ENCODE measurements around the gene GALNS.

Gene GALNS

GRCh38 chr16:88817785-88818574 is 38.8 kb downstream of the GALNS start:
- no peak for DNase-seq (ENCODE audit: low read depth)

DNA sequence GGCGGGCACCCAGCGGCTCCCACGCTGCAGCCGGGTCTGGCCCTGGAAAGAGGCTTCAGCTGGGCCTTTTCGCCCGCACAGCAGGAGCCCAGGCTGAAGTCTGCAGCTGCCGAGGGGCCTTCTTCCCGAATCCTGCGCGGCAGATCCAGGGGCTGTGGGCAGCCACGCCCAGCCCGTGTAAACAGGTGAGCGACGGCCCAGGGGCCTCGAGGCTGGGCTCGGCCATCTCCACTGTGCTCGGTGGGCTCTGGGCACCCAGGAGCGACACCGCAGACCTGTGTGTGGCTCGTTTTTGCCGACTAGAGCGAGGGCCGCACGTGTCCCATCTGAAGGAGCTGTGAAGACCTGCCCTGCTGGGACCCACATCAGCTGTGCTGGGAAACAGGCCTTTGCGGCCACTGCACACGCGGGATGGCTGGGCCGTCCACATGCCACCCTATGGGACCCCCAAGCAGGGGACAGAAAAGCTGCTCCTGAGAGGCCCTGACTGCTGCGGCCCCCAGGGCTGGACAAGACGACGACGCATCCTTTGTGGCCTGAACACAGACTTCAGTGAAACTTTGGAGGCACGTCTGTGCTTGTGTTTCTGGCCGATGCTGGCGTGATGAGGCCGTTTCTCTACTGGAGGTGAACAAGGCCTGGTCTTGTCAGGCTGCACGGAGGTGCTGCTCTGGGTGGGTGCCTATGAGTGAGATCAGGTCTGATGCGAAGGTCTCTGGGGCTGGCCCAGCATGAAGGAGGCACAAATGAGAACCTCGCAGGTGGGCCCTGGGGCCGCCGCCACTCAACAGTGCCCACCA is 39.8 kb downstream of the GALNS start:
- no peak for DNase-seq (ENCODE audit: low read depth)

GRCh38 chr16:88815901-88816589 is 40.7 kb downstream of the GALNS start:
- no peak for DNase-seq (ENCODE audit: low read depth)

DNA sequence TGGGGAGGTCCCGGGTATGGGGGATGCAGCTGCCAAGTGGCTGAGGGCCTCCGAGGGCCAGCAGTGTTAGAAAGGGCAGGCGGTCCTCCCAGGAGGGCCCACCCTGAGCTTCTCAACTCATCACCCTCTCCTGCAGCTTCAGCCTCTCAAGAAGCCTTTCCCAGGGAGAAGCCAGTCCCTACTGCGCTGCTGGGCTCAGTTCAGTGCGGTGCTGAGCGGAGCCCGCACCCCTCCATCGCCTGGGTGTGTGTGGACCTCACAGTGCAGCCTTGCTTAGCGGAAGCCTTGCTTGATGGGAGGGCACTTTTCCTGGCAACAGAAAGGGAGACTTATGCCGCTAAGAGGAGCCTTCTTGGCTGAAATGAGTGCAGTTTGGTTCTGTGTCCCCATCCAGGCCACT is 41.5 kb downstream of the GALNS start:
- no peak for DNase-seq (ENCODE audit: low read depth)

GRCh38 chr16:88814144-88814502 is 42.6 kb downstream of the GALNS start:
- no peak for DNase-seq (ENCODE audit: low read depth)

- DNase-seq (ENCODE audit: low read depth): no peak
Observed at GRCh38 chr16:88813269-88814143, 43.2 kb downstream of the GALNS start.

GRCh38 chr16:88812513-88813268 is 44.1 kb downstream of the GALNS start:
- DNase-seq (ENCODE audit: low read depth): no peak

GRCh38 chr16:88811769-88812512 is 44.8 kb downstream of the GALNS start, which contains the start of gene APRT:
Gene APRT, minus strand, starts transcription at chr16:88811928. Its CDS starts 29 bp downstream, at chr16:88811899.
- peak; percentile 60 for DNase-seq (ENCODE audit: low read depth)

GRCh38 chr16:88810912-88811768 is 45.6 kb downstream of the GALNS start:
- no peak for DNase-seq (ENCODE audit: low read depth)

DNA sequence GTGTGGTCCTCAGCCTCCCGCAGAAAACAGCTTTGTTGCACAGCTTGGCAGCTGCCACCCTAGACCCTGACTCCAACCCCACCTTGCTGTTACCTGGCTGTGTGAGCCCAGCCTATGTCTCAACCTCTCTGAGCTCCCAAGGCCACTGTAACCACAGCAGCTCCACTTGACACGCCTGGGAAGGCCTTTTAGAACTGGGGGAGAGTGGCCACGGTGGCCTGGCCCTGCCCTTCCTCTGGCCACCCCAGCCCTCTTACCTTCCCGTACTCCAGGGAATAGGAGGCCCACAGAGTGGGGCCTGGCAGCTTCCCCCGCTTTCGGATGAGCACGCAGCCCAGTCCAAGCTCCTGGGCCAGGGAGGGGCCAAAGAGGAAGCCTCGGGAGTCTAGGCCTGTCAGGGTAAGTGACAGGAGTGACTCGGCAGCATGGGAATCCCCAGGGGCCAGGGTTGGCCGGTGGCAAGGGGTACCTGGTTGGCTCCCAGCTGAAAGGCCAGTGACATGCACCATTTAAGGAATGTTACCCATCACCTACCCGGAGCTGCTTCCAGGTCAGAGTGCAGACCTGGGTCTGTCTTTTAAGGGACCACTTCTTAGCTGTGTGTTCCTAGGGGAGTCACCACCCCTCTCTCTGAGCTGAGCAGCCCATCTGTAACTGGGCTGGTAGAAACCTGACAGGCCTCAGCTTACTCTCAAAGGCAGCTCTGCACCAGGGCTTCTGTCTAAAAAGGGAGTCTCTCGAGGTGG is 46.4 kb downstream of the GALNS start:
- no peak for DNase-seq (ENCODE audit: low read depth)

- DNase-seq (ENCODE audit: low read depth): no peak
Observed at GRCh38 chr16:88809676-88810165, 47.0 kb downstream of the GALNS start.

DNA sequence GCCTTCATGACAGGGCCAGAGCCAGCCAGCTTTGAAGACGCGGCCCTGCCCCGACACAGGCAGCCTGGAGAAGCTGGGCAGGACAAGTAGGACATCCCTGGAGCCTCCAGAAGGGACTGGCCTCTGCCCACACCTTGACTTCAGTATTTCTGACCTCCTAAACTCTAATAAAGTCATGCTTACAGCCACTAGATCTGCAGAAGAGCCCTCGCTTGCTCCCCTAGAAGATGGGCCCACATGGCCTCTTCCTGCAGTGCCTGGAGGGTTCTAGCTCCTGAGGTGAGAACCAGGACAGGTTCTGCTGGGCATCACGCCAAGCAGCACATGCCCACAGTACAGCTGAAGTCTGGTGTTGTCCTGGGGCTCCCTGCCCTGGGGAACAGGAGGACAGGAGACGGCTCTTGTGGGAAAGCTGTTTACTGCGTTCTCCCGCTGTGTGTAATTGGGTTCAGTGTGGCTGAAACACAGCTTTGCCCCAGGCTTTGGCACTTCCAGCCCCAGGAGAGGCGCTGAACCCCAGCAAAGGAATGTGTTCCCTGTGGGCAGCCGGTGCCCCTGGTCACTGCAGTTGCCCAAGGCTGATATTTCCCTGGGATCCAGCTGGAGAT is 47.6 kb downstream of the GALNS start:
- no peak for DNase-seq (ENCODE audit: low read depth)

DNA sequence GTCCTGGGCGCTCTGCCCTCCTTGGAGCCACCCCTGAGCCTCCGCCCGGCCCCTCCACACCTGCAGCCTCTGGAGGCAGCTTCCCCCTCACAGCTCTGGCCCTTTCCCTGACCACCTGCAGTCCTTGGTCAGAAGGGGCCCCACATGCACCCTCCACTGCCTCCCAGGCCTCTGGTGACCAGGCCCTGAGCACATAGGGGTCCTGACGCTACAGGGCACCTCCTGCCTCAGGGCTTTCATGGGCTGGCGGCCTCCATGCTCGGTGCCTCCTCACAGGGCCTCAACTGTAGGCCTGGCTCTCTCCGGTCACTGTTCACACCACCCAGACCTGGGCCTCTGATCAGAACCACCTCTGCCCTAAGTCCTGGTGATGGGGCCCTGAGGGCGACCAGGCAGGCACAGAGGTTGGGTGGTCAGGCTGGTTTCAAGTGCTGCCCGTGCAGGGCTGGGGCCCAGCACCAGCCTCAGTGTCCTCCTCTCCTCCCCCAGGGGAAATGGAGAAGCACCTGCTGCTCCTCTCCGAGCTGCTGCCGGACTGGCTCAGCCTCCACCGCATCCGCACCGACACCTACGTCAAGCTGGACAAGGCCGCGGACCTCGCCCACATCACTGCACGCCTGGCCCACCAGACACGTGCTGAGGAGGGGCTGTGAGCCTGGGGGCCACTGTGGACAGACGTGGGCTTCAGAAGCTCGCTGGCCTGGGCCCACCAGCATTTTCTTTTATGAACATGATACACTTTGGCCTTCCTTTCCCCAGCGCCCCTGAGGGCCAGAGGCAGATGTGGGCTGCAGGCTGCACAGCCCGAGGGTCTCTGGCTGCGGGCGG is 48.9 kb downstream of the GALNS start:
- no peak for DNase-seq (ENCODE audit: low read depth)

DNA sequence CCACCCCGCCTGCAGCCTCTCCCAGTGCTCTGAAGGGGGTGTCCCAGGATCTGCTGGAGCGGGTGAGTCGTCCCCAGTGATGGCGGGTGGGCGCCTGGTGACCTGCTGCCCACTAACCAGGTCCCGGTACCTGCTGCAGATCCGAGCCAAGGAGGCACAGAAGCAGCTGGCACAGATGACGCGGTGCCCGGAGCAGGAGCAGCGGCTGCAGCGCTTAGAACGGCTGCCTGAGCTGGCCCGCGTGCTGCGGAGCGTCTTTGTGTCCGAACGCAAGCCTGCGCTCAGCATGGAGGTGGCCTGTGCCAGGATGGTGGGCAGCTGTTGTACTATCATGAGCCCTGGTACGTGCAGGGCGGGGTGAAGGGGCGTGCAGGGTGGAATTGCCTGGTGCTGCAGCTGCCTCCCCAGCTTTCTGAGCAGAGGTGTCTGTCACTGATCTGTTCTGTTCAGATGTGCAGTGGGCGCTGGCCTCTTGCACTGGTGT is 49.6 kb downstream of the GALNS start:
- no peak for DNase-seq (ENCODE audit: low read depth)

DNA sequence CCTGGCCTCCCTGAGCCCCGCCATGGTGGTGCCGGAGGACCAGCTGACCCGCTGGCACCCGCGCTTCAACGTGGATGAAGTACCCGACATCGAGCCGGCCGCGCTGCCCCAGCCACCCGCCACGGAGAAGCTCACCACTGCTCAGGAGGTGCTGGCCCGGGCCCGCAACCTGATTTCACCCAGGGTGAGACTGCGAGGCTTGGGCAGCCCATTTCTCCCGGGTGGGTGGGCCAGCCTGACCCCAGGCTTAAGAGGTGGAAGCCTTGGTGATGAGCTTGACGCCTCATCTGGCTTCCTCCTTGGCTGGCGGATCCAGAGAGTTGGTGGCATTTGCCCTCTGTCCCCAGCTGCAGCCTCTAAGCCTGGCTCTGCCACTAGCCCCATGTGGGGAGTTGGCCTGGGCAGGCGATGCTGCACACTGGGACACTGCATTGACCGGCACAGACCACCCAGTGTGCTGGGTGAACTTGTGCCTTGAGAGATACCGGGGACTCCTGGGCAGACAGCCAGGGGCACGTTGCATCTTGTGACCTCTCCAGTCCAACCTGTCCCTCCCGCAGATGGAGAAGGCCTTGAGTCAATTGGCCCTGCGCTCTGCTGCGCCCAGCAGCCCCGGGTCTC is 50.1 kb downstream of the GALNS start:
- no peak for DNase-seq (ENCODE audit: low read depth)

DNA sequence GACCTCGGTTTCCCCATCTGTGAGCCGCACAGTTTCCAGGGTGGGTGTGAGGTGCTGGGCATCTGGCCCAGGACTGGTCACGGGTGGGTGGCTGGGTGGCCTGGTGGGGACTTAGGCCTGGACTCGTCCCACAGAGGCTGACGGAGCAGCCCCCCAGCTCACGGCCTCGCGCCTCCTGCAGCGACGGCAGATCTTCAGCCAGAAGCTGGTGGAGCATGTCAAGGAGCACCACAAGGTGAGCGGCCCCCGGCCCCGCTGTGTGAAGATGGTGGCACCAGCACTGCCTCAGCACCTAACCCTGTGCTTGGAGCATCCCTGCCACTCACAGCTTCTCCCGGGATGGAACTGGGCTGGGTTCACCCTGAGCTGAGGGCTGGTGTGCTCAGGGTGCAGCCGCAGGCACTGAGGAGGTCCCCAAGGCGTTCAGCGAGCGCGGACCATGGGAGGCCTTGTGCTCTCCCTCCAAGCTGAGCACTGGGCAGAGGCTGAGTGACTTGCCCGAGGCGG is 50.8 kb downstream of the GALNS start:
- DNase-seq (ENCODE audit: low read depth): no peak
